Stomach (tissue), 4 donors: Measurements from ENCODE around the gene VIPR2.

ENCODE experiments used
- EP300 ChIP-seq: sonication (generic); formaldehyde crosslinking; IDR thresholded peaks from one replicate; pipeline ENCODE4 v1.6.1; 2017; ENCODE audit warnings: antibody characterized with exemption
- POLR2A ChIP-seq, 4 donors: fragments of 450-650 bp; IDR thresholded peaks; one replicate each; pipeline ENCODE4 v1.6.1; 2016; ENCODE audit warnings: antibody characterized with exemption in 4 of 4, control low read depth in 2 of 4, mild to moderate bottlenecking in 1 of 4, moderate library complexity in 1 of 4
- TF ChIP-seq, protein P1 (sequence below), 7 experiments: fragments of 450-650 bp in 4 of 7; fragments of 200-600 bp in 3 of 7; sonication (generic) in 3 of 7; IDR thresholded peaks; one replicate each; pipeline ENCODE4 v1.5.1; 2016 to 2019; ENCODE audit warnings: antibody characterized with exemption in 7 of 7, control low read depth in 2 of 7, mild to moderate bottlenecking in 1 of 7

DNA sequence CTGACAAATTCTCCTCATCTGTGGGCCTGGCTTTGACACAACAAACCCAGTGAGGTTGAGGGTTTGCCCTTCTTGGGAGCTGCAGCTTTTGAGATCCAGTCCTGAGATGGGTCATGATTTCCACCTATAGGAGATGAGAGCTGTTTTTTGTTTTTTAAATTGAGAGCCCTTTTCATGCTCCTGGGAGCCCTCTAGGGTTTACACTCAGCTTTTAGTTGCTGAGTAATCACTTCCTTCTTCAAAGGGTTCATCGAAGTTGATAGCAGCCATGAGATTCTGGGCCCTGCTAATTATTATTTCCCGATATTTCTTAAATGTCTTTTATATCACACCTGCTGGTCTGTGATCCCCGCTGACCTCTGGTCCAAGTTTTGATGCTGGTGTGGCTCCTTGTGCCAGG, 47.3 kb upstream of the VIPR2 start:
- no peak for TF ChIP-seq POLR2A (IDR thresholded peaks at IDR 0.05)
- TF ChIP-seq, protein P1, sequence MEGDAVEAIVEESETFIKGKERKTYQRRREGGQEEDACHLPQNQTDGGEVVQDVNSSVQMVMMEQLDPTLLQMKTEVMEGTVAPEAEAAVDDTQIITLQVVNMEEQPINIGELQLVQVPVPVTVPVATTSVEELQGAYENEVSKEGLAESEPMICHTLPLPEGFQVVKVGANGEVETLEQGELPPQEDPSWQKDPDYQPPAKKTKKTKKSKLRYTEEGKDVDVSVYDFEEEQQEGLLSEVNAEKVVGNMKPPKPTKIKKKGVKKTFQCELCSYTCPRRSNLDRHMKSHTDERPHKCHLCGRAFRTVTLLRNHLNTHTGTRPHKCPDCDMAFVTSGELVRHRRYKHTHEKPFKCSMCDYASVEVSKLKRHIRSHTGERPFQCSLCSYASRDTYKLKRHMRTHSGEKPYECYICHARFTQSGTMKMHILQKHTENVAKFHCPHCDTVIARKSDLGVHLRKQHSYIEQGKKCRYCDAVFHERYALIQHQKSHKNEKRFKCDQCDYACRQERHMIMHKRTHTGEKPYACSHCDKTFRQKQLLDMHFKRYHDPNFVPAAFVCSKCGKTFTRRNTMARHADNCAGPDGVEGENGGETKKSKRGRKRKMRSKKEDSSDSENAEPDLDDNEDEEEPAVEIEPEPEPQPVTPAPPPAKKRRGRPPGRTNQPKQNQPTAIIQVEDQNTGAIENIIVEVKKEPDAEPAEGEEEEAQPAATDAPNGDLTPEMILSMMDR (IDR thresholded peaks at IDR 0.05): no peak
- TF ChIP-seq EP300: no peak
